Chondrocyte (in vitro differentiated cells): ENCODE results near the gene SPAG9. TPM values are rescaled to one million over a fixed set of nuclear protein-coding genes. Genes with fewer than 3 reads are reported as not detected.

Experiments
- DNase-seq: peaks from one replicate; pipeline ENCODE4 v3.0.0; 2021; ENCODE audit warnings: mixed read lengths, low spot score
- H3K27ac Mint-ChIP-seq: one replicate; pipeline ENCODE4 v1.8.0; 2021; ENCODE audit warnings: mild to moderate bottlenecking, moderate library complexity, mixed read lengths; ENCODE audit not compliant: unreplicated experiment
- H3K27me3 Mint-ChIP-seq: 2 replicates; pipeline ENCODE4 v1.8.0; 2021; ENCODE audit warnings: low read depth, mixed read lengths
- H3K36me3 Mint-ChIP-seq: 2 replicates; pipeline ENCODE4 v1.8.0; 2021; ENCODE audit warnings: low read depth, mixed read lengths
- H3K4me1 Mint-ChIP-seq: 2 replicates; pipeline ENCODE4 v1.8.0; 2021; ENCODE audit warnings: low read depth, mild to moderate bottlenecking, mixed read lengths
- H3K4me3 Mint-ChIP-seq: one replicate; pipeline ENCODE4 v1.8.0; 2021; ENCODE audit warnings: mild to moderate bottlenecking, moderate library complexity, mixed read lengths; ENCODE audit not compliant: unreplicated experiment
- H3K9me3 Mint-ChIP-seq: 2 replicates; pipeline ENCODE4 v1.8.0; 2021; ENCODE audit warnings: low read depth, mixed read lengths
- CTCF ChIP-seq: fragments of 200-600 bp; sonication (generic); IDR thresholded peaks from 2 replicates; pipeline ENCODE4 v1.5.0; 2021; ENCODE audit warnings: antibody characterized with exemption, mild to moderate bottlenecking, moderate library complexity
- total RNA-seq: library from RNA; stranded (reverse); gene quantifications from 3 replicates; pipeline ENCODE4 v1.2.1, GENCODE V29; 2021

The SPAG9 gene
- total RNA-seq, 1 donor from 2014 or later, result 92.7 TPM

- Mint-ChIP-seq H3K36me3 (no peaks in the 10 kb centered on the region), H3K4me1 (peaks cover 18% of the 10 kb centered on the region)
- no peak for DNase-seq
Measured at GRCh38 chr17:50918071-50918932, 202.4 kb downstream of the SPAG9 start.

GRCh38 chr17:50917418-50917743 is 203.3 kb downstream of the SPAG9 start:
- H3K9me3 Mint-ChIP-seq, result no peaks in the 10 kb centered on the region
- H3K27me3 Mint-ChIP-seq, result no peaks in the 10 kb centered on the region
- H3K4me3 Mint-ChIP-seq, result no peak overlapping the region
- no peak for DNase-seq
- no peaks in the 10 kb centered on the region for H3K36me3 Mint-ChIP-seq
- TF ChIP-seq CTCF, result no peak
- H3K27ac Mint-ChIP-seq, result no peak overlapping the region
- peaks cover 18% of the 10 kb centered on the region for H3K4me1 Mint-ChIP-seq

More at GRCh38 chr17:50918071-50918932, 202.4 kb downstream of the SPAG9 start:
- TF ChIP-seq CTCF, result no peak
- H3K27ac Mint-ChIP-seq, result peak overlapping the region; percentile 32
- no peaks in the 10 kb centered on the region for H3K9me3 Mint-ChIP-seq
- H3K27me3 Mint-ChIP-seq, result no peaks in the 10 kb centered on the region
- no peak overlapping the region for H3K4me3 Mint-ChIP-seq

- H3K27ac Mint-ChIP-seq, result no peak overlapping the region
- H3K9me3 Mint-ChIP-seq, result no peaks in the 10 kb centered on the region
- no peaks in the 10 kb centered on the region for H3K27me3 Mint-ChIP-seq
Measured at GRCh38 chr17:50916708-50917417, 203.8 kb downstream of the SPAG9 start.

GRCh38 chr17:50916026-50916707 is 204.5 kb downstream of the SPAG9 start:
- H3K4me1 Mint-ChIP-seq, result peaks cover 14% of the 10 kb centered on the region
- no peaks in the 10 kb centered on the region for H3K27me3 Mint-ChIP-seq
- no peak for DNase-seq
- H3K36me3 Mint-ChIP-seq, result no peaks in the 10 kb centered on the region
- no peak for TF ChIP-seq CTCF
- H3K4me3 Mint-ChIP-seq, result no peak overlapping the region
- H3K27ac Mint-ChIP-seq, result no peak overlapping the region
- H3K9me3 Mint-ChIP-seq, result no peaks in the 10 kb centered on the region

More at GRCh38 chr17:50916708-50917417, 203.8 kb downstream of the SPAG9 start:
- no peak overlapping the region for H3K4me3 Mint-ChIP-seq
- TF ChIP-seq CTCF, result no peak
- DNase-seq, result no peak
- peaks cover 14% of the 10 kb centered on the region for H3K4me1 Mint-ChIP-seq
- H3K36me3 Mint-ChIP-seq, result no peaks in the 10 kb centered on the region

- H3K27ac Mint-ChIP-seq, result no peak overlapping the region
- H3K27me3 Mint-ChIP-seq, result peaks cover 2% of the 10 kb centered on the region
- no peaks in the 10 kb centered on the region for H3K9me3 Mint-ChIP-seq
- DNase-seq, result no peak
- no peak for TF ChIP-seq CTCF
- H3K4me3 Mint-ChIP-seq, result no peak overlapping the region
- H3K36me3 Mint-ChIP-seq, result no peaks in the 10 kb centered on the region
- peaks cover 9% of the 10 kb centered on the region for H3K4me1 Mint-ChIP-seq
Measured at GRCh38 chr17:50914505-50915063, 206.1 kb downstream of the SPAG9 start.
